GM19468 (cell line): ENCODE results near the gene ENDOV.

Experiments used
- ATAC-seq: cut with Tn5 transposase; IDR thresholded peaks from one replicate; pipeline ENCODE4 v1.9.1; 2021; ENCODE audit warnings: mild to moderate bottlenecking, moderate library complexity, moderate number of reproducible peaks; ENCODE audit not compliant: unreplicated experiment; ENCODE audit errors: extremely low read depth

ENDOV gene

GRCh38 chr17:80445726-80446110, 30.8 kb downstream of the ENDOV start:
- ATAC-seq, result no peak

DNA sequence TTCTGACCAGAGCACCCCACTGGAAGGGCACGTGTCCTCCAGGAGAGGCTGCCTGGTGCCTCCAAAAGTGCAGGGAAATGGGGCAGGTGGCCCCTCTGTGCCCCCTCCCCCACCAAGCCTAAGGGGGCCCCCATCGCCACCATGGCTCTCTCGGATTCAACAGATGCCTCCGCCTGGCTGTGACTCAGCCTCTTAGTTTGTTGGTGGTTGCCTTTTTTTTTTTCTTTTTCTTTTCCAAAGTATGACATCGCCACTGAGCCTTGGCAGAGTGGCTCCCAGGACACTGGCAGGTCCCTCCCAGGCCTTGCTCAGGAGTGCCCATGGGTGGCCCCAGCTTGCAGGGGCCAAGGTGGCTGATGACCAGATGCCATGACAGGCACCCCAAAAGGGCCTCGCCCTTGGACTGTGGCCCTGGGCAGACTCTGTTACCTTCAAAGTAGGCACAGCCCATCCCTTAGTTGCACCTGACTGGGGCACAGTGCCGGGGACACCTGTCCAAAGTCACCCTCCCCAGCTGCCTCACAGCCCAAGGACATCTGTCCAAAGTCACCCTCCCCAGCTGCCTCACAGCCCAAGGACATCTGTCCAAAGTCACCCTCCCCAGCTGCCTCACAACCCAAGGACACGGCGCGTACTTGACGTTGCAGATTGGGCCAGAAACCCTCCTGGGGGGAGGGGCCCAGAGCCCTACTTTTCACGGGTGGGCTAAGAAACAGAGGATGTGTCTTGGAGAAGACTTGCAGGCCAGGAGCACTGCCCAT, 31.9 kb downstream of the ENDOV start:
- no peak for ATAC-seq

GRCh38 chr17:80447790-80448189, 32.8 kb downstream of the ENDOV start:
- no peak for ATAC-seq

- ATAC-seq, result no peak
These were observed 34.4 kb downstream of the ENDOV start for GRCh38 chr17:80449194-80449929.

GRCh38 chr17:80449930-80450576, 35.1 kb downstream of the ENDOV start:
- ATAC-seq, result no peak

GRCh38 chr17:80451104-80451775, 36.3 kb downstream of the ENDOV start:
- ATAC-seq, result no peak

DNA sequence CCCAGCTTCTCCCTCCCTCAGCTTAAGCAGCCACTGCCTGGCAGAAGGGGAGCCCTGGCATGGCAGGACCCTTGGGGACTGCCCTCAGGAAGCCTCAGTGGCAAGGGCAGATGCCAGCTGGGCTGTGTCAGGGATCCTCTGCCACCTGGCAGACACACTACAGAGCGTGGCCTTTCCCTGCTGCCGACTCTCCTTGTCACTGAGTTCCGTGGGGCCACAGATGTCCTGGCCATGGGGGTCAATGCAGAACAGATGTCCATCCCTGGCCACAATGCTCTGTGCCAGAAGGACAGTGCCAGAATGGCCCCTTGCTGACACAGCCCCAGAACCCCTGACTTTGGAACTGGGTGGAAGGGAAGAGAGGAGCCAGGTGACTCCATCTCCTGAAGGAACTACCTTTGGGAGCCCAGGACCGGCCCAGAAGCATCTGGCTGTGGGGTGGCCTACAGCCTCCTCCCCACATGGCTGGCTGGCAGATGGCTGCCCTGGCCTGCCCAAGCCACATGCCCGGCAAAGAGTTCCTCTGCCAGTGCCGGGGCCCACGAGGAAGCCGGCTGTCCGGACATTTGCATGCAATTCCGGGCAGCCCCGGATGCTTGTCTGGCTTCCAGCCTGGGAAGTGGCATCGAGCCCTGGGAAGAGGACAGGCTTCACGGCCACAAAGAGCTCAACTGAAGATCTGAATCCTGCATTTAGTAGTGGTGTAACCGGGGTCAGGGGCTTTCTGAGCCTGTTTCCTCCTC, 37.4 kb downstream of the ENDOV start:
- ATAC-seq, result no peak

DNA sequence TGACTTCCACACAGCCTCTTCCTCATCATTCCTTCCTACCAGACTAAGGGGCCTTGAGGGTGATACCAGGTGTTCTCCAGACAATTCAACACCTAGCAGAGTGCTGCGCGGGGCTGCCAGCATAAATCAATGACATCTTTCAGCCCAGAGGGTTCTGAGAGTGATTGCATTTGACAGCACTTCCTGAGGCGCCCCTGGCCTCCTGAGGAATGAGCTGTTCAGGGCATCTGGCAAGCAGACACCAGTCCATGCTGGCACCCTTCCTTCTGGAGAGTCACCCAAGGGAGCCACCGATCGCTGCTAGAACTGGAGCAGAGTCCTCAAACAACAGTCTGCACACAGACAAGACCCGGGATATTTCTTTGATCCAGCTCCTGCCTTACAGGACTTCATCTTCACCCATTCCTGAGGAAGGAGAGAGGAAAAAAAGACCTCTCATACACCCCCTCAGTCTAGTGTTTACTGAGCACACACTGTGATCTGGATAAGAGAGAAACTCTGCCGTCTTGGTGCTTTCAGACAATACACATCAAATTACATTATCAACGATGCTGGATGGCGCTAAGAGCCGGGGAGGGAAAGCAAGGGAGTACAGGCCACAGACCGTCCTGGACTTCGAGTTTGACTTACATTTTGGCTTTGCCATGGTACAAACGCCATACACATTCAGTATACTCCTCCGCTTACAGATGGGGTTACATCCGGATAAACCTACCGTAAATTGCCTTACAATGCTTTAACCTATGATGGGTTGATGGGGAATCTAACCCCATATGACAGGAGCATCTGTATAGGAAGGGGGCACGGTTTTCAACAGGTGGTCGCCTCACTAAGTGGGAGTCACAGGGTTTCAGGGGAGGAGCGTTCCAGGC, 38.4 kb downstream of the ENDOV start:
- no peak for ATAC-seq

DNA sequence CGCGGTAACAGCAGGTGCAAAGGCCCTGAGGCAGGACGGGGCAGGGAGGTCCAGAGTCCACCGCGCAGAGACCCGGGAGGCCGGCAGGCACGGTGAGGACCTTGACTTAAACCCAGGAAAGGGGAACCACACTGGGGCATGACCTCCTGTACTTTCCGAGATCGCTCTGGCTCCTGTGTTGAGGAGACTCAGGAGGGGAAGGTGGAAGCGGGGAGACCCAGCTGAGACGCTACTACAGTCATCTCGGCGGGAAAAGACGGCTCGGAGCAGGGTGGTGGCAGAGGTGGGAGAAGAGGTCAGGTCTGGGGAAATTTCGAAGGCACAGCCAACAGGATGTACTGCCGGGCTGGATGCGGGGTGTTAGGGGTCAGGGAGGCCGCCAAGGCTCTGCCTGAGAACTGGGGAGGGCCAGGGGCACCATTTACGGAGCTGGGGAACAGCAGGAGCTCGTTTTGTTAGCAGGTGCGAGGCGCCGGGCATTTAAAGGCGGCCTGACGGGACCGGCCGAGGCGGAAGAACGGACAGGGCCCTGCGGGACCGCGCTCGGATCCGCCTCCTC, 39.1 kb downstream of the ENDOV start:
- no peak for ATAC-seq

DNA sequence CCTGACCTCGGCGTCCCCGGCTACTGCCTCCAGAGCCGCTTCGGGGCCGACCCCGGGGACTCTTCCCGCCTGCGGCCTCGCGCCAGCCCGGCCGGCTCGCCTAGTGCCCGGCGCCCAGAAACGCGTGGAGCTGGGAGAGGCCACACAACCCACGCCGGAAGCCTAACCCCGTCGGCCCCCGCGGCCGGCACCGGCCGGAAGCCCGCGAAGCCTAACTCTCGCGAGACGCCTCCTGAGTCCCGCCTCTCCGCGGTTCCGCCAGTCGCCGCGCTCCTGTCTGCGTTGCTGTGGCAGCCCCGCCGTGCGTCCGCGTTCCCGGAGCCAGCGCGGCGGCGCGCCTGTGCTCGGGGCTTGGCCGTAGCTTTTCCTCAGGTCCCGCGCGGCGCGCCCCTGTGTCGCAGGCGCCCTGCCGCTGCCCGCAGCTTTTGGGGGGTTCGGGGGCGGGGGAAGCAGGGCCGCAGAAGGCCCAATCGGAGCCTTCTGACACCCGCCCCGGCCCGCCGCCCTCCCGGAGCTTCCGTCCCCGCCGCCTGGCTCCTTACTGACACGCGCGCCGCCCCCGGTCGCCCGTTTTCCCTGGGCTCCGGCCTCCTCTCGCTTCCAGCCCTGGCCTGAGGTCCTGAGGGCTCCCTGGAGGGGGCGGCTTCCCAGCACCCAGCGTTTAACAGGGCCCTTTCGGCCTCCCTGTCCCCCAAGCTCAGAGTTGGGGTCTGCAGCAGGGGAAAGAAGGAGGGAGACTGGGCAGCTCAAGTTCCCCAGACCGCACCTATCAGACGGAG, 39.8 kb downstream of the ENDOV start:
- peak; percentile 83 for ATAC-seq

GRCh38 chr17:80455336-80455710, 40.4 kb downstream of the ENDOV start:
- ATAC-seq, result no peak

GRCh38 chr17:80455784-80456183, 40.8 kb downstream of the ENDOV start:
- ATAC-seq, result no peak

GRCh38 chr17:80456465-80457235, 41.7 kb downstream of the ENDOV start:
- no peak for ATAC-seq

- ATAC-seq, result no peak
These were observed 42.4 kb downstream of the ENDOV start for GRCh38 chr17:80457236-80457856.

DNA sequence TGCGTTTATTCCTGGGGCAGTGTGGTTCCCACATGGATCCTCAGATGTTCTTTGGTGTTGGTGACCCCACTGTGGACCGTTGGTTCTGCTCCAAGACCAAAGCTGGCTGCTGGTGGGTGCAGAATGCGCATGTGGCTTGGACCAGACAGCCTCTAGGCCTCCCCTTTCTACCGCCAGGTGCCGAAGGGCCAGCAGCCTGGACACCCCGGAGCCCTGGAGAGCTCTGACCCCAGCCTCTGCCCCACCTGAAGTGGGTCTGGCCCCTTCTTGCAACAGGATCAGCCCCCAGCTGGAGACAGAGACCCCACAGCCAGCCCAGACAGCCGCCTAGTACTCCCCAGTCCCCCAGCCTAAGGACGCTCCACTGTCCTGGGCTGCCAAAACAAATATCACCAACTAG, 43.0 kb downstream of the ENDOV start:
- no peak for ATAC-seq

GRCh38 chr17:80459234-80459633, 44.3 kb downstream of the ENDOV start:
- no peak for ATAC-seq

DNA sequence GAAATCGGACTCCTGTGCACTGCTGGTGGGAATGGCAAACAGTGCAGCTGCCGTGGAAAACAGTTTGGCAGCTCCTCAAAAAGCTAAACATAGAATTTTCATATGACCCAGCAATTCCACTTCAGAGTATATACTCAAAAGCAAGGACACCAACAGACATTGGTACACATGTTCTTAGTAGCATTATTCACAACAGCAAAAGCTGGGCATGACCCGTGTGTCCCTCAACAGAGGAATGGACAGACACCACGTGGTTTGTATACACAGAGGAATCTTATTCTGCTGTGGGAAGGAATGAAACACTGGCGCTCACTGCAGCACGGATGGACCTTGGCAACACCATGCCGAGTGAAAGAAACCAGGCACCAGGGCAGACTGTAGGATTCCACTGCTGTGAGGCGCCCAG, 45.5 kb downstream of the ENDOV start:
- no peak for ATAC-seq
